ENCODE data around the gene CPT2.

The CPT2 gene

DNA sequence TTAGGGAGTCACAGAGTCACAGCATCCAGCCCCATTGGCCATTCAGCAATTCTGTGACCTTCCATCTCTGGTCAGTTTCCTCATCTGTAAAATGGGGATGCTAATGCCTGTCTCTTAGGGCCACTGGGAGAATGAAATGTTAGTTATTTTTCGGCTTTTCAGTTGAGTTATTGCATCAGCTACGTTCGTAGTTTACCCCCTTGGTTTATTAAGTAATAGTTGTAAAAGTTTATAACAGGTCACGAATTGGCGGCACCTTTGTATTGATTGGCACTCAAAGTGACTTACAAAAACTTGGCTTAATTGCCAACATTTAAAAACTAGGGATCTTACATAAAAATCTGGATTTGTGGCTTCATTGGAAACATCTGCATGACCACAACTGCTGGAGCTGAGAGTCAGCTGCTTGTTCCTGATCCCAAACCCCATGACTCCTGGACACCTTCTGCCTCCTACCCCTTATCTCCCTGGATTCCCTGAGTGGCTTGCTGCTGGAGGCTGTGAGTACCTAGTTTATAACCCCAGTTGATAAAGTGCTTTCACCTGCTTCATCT is 31.1 kb upstream of the CPT2 start:
- peak; percentile 33 for DNase-seq (ENCODE audit: low read depth)
- TF ChIP-seq, protein P1, sequence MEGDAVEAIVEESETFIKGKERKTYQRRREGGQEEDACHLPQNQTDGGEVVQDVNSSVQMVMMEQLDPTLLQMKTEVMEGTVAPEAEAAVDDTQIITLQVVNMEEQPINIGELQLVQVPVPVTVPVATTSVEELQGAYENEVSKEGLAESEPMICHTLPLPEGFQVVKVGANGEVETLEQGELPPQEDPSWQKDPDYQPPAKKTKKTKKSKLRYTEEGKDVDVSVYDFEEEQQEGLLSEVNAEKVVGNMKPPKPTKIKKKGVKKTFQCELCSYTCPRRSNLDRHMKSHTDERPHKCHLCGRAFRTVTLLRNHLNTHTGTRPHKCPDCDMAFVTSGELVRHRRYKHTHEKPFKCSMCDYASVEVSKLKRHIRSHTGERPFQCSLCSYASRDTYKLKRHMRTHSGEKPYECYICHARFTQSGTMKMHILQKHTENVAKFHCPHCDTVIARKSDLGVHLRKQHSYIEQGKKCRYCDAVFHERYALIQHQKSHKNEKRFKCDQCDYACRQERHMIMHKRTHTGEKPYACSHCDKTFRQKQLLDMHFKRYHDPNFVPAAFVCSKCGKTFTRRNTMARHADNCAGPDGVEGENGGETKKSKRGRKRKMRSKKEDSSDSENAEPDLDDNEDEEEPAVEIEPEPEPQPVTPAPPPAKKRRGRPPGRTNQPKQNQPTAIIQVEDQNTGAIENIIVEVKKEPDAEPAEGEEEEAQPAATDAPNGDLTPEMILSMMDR (IDR thresholded peaks at IDR 0.05; ENCODE audit: control insufficient read depth, insufficient read depth, low read depth, low read length, missing control alignments) = no peak
- no peak overlapping the region for H3K4me3 ChIP-seq (ENCODE audit: control insufficient read depth, low read depth, low read length)

GRCh38 chr1:53166366-53166765 is 30.3 kb upstream of the CPT2 start:
- TF ChIP-seq, protein P1 (IDR thresholded peaks at IDR 0.05; ENCODE audit: control insufficient read depth, insufficient read depth, low read depth, low read length, missing control alignments) = no peak
- no peak for DNase-seq (ENCODE audit: low read depth)
- H3K4me3 ChIP-seq (ENCODE audit: control insufficient read depth, low read depth, low read length) = no peak overlapping the region

DNA sequence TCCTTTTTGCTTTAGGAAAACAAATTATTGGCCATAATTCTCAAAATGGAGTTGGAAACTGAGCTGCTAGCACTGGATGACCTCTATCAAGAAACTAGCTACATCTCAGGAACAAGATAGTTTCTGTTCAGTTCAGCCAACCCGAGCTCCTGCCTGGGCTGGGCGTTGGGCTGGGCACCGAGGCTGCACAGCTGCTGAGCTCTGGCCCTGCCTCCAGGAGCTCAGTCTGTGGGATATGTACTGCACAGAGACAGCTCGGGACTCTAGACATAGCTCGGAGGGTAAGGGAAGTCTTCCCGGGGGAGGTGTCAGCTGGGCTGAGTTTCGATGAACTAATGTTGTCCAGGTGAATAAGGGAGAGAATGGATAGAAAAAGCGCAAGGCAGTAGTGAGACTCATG is 29.7 kb upstream of the CPT2 start:
- H3K4me3 ChIP-seq (ENCODE audit: control insufficient read depth, low read depth, low read length) = no peak overlapping the region
- TF ChIP-seq, protein P1 (IDR thresholded peaks at IDR 0.05; ENCODE audit: control insufficient read depth, insufficient read depth, low read depth, low read length, missing control alignments) = no peak
- no peak for DNase-seq (ENCODE audit: low read depth)

DNA sequence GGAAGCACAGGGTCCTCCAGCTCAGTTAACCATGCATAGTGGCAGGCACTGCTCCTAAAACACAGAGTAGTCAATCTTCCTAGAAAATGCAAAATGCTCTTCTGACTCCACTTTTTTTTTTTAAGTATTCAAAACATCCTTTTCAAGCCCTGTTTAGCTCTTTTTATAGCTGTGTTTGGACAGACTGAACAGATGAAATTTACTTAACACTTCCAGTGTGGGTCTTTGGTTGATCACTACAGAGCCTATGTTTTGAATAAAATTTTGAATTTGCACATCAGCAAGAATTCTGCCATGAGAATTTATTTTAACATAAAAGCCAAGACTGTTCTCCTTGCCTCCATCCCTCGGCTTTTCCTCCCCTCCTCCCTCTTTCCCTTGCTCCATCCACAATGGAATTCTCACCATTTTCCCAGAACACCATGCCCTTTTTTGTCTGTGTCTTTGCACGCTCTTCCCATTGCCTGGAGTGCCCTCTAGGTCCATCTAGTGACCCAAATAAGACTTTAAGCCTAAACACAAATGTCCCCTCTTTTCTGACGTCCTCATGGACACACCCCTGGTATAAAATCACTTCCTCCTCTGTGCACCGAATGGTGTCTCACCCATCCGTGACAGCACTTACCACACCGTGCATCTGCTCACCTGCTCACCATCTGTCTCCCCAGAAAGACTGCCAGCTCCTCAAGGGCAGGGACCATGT is 24.0 kb upstream of the CPT2 start:
- peak; percentile 33 for DNase-seq (ENCODE audit: low read depth)
- H3K4me3 ChIP-seq (ENCODE audit: control insufficient read depth, low read depth, low read length) = no peak overlapping the region
- TF ChIP-seq, protein P1 (IDR thresholded peaks at IDR 0.05; ENCODE audit: control insufficient read depth, insufficient read depth, low read depth, low read length, missing control alignments) = peak; percentile 56

GRCh38 chr1:53174971-53175913 is 21.4 kb upstream of the CPT2 start:
- no peak overlapping the region for H3K4me3 ChIP-seq (ENCODE audit: control insufficient read depth, low read depth, low read length)
- no peak for DNase-seq (ENCODE audit: low read depth)
- TF ChIP-seq, protein P1 (IDR thresholded peaks at IDR 0.05; ENCODE audit: control insufficient read depth, insufficient read depth, low read depth, low read length, missing control alignments) = no peak

GRCh38 chr1:53176452-53177208 is 20.0 kb upstream of the CPT2 start:
- no peak for DNase-seq (ENCODE audit: low read depth)
- H3K4me3 ChIP-seq (ENCODE audit: control insufficient read depth, low read depth, low read length) = no peak overlapping the region
- TF ChIP-seq, protein P1 (IDR thresholded peaks at IDR 0.05; ENCODE audit: control insufficient read depth, insufficient read depth, low read depth, low read length, missing control alignments) = peak; percentile 42
